ENCODE data around the gene FHOD3.
A peak's percentile ranks its signal among the peaks of the same experiment; 100 is the strongest.

The FHOD3 gene

GRCh38 chr18:36492604-36493329, 195.3 kb downstream of the FHOD3 start:
- no peak for DNase-seq
- H3K27ac Mint-ChIP-seq, result no peak overlapping the region

DNA sequence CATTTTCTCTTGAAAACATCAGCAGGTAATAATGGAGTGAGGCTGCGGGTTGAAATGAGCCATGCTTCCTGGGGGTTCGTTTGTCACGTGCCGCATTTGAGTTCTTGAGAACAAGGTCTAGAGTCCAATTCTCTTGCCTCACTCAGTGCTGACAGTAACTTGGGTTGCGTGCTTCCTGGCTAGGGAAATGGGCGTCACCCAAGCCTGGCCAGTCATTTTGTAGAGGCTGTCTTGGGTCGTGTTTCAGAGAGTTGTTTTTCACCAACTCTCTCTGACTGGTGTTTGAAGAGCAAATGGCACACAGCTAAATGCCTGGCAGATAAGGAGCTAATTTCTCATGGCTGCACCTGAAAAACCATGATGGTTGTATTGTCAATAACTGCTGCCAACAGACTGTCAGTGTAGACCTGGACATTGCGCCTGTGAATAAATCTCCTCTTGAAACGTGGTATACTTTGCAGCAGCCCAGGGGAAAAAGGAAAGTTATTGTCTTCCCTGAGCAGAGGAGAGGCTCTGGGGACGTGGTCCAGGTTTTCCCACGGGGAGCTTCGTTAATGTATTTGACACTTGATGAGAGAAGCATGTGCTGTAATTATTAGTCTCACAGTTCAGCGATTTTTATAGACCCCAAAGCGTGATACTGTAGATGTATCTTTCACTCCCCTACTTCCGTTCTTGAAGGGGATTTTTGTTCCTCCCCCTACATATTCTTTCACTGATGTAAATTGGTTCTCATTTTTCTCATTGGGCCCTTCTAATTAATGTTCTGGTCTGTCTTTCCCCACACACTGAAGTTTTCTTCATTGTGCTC, 196.0 kb downstream of the FHOD3 start:
- no peak overlapping the region for H3K4me3 Mint-ChIP-seq
- peaks cover 49% of the 10 kb centered on the region for H3K27me3 Mint-ChIP-seq
- no peaks in the 10 kb centered on the region for H3K9me3 Mint-ChIP-seq
- DNase-seq (no peak), ATAC-seq (no peak)
- H3K27ac Mint-ChIP-seq, result no peak overlapping the region
- no peaks in the 10 kb centered on the region for H3K4me1 Mint-ChIP-seq

More at GRCh38 chr18:36492604-36493329, 195.3 kb downstream of the FHOD3 start:
- Mint-ChIP-seq H3K4me3 (no peak overlapping the region), H3K9me3 (no peaks in the 10 kb centered on the region), H3K4me1 (no peaks in the 10 kb centered on the region), H3K27me3 (peaks cover 47% of the 10 kb centered on the region)
- no peak for ATAC-seq

DNA sequence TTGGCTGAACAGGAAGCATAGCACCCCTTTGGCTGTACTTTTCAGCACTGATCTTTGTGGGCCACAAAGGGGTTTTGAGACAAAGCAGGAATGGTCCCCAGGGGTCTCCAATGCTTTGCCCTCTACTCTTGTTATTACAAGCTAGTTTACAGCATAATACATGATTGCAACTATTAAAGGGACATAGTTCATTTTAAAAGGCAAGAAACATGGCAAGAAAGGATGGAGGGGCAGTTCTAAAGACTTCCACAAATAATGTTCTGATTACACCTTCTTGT, 196.6 kb downstream of the FHOD3 start:
- no peak overlapping the region for H3K4me3 Mint-ChIP-seq
- no peak for ATAC-seq
- DNase-seq, result no peak
- H3K27me3 Mint-ChIP-seq, result peaks cover 44% of the 10 kb centered on the region
- no peak overlapping the region for H3K27ac Mint-ChIP-seq
- H3K4me1 Mint-ChIP-seq, result no peaks in the 10 kb centered on the region
- H3K9me3 Mint-ChIP-seq, result no peaks in the 10 kb centered on the region

- Mint-ChIP-seq H3K9me3 (no peaks in the 10 kb centered on the region), H3K4me3 (no peak overlapping the region), H3K27ac (no peak overlapping the region)
Measured at GRCh38 chr18:36496022-36496421, 198.5 kb downstream of the FHOD3 start.

DNA sequence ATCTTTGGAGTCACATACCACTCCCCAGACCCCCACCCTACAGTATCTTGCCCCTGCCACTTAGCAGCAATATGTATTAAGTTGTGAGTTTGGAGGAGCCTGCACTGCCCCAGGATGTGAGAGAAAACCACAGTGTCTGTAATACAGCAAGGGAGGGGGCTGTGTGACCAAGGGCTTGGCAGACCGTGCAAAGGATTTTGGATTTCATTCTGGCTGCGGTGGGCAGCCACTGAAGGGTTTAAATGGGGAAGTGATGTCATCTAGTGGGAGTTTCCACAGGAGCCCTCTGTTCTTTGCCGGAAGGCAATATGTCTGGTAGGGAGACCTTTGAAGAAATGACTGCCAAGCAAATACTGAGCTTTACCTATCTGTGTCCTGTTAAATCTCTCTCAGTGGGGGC, 202.4 kb downstream of the FHOD3 start:
- Mint-ChIP-seq H3K9me3 (no peaks in the 10 kb centered on the region), H3K4me1 (no peaks in the 10 kb centered on the region), H3K4me3 (no peak overlapping the region), H3K27me3 (peaks cover 15% of the 10 kb centered on the region), H3K27ac (no peak overlapping the region)
- ATAC-seq (peak; percentile 84), DNase-seq (peak in 1 of 2 donors; percentile 34)

More at GRCh38 chr18:36496022-36496421, 198.5 kb downstream of the FHOD3 start:
- H3K4me1 Mint-ChIP-seq, result no peaks in the 10 kb centered on the region
- DNase-seq, result peak in 1 of 2 donors; percentile 5
- peaks cover 35% of the 10 kb centered on the region for H3K27me3 Mint-ChIP-seq
- peak; percentile 68 for ATAC-seq

- peaks cover 14% of the 10 kb centered on the region for H3K27me3 Mint-ChIP-seq
- no peak overlapping the region for H3K4me3 Mint-ChIP-seq
- DNase-seq (no peak), ATAC-seq (no peak)
- H3K9me3 Mint-ChIP-seq, result no peaks in the 10 kb centered on the region
- H3K27ac Mint-ChIP-seq, result no peak overlapping the region
- H3K4me1 Mint-ChIP-seq, result no peaks in the 10 kb centered on the region
Measured at GRCh38 chr18:36501100-36501499, 203.6 kb downstream of the FHOD3 start.

- ATAC-seq (no peak), DNase-seq (no peak)
- Mint-ChIP-seq H3K9me3 (no peaks in the 10 kb centered on the region), H3K27ac (no peak overlapping the region), H3K4me1 (no peaks in the 10 kb centered on the region), H3K4me3 (no peak overlapping the region), H3K27me3 (no peaks in the 10 kb centered on the region)
Measured at GRCh38 chr18:36503477-36503876, 206.0 kb downstream of the FHOD3 start.

DNA sequence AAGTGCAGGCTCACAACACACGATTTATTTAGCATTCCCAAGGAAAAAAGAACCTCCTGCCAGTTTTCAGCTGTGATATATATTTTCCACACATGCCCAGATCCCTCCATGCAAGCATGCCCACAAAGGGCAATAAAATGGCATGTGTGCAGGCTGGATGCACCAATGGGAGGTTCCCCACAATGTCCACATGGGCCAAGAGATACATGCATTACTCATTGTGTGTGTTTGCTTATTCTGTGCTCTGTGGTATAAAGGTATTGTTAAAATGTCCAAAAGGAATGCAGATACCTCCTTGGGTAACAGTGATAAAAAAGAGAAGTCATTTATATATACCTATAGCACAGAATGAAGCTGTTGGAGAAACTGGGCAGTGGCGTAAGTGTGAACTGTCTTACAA, 207.4 kb downstream of the FHOD3 start:
- no peak overlapping the region for H3K27ac Mint-ChIP-seq
- H3K4me3 Mint-ChIP-seq, result no peak overlapping the region
- no peaks in the 10 kb centered on the region for H3K9me3 Mint-ChIP-seq
- H3K4me1 Mint-ChIP-seq, result no peaks in the 10 kb centered on the region
- DNase-seq, result no peak
- ATAC-seq, result no peak
- no peaks in the 10 kb centered on the region for H3K27me3 Mint-ChIP-seq

DNA sequence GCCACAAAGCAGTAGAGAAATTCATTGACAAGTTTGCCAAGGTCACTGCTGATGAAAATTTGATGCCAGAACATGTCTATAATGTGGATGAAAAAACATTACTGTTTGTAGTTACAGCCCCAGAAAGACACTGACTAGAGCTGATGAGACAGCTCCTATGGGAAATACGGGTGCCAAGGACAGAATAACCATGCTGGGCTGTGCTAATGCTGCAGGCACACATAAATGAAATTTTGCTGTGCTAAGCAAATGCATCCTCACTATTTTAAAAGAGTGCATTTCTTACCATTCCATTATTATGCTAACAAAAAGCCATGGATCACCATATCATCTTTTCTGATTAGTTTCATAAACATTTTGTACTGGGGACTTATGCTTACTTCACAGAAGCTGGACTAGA, 208.2 kb downstream of the FHOD3 start:
- Mint-ChIP-seq H3K27me3 (no peaks in the 10 kb centered on the region), H3K27ac (no peak overlapping the region), H3K4me3 (no peak overlapping the region), H3K9me3 (no peaks in the 10 kb centered on the region), H3K4me1 (no peaks in the 10 kb centered on the region)
- DNase-seq (no peak), ATAC-seq (no peak)

- Mint-ChIP-seq H3K27ac (no peak overlapping the region), H3K4me3 (no peak overlapping the region), H3K4me1 (no peaks in the 10 kb centered on the region), H3K27me3 (no peaks in the 10 kb centered on the region), H3K9me3 (no peaks in the 10 kb centered on the region)
- ATAC-seq (no peak), DNase-seq (no peak)
Measured at GRCh38 chr18:36509646-36510197, 212.2 kb downstream of the FHOD3 start.

- no peak for ATAC-seq
Measured at GRCh38 chr18:36511791-36512352, 214.4 kb downstream of the FHOD3 start.

GRCh38 chr18:36513556-36513955, 216.0 kb downstream of the FHOD3 start:
- Mint-ChIP-seq H3K27me3 (peaks cover 14% of the 10 kb centered on the region), H3K27ac (no peak overlapping the region), H3K9me3 (no peaks in the 10 kb centered on the region), H3K4me3 (no peak overlapping the region), H3K4me1 (no peaks in the 10 kb centered on the region)
- ATAC-seq (no peak), DNase-seq (no peak)

More at GRCh38 chr18:36511791-36512352, 214.4 kb downstream of the FHOD3 start:
- Mint-ChIP-seq H3K27ac (no peak overlapping the region), H3K4me1 (no peaks in the 10 kb centered on the region), H3K4me3 (no peak overlapping the region), H3K9me3 (no peaks in the 10 kb centered on the region), H3K27me3 (peaks cover 14% of the 10 kb centered on the region)
- no peak for DNase-seq

DNA sequence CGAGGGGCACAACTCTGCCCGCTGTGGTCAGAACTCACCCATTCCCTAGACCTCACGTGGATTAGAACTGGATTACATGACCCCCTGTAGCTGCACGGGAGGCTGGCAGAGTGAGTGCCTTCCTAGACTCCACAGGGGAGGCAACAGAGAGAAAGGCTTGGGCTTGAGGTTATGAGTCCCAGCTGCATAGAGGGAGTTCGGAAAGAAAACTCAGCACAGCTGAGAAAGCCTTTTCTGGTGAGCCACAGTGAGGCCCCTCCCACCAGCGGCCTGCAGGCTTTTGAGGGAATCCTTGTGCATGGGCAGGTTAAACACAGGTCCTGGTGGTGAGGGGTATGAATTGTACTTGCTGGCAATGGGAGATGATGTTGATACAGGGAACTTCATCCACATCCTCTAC, 217.3 kb downstream of the FHOD3 start:
- no peak for ATAC-seq
- no peaks in the 10 kb centered on the region for H3K9me3 Mint-ChIP-seq
- H3K27me3 Mint-ChIP-seq, result peaks cover 14% of the 10 kb centered on the region
- no peaks in the 10 kb centered on the region for H3K4me1 Mint-ChIP-seq
- no peak overlapping the region for H3K4me3 Mint-ChIP-seq
- no peak overlapping the region for H3K27ac Mint-ChIP-seq
- no peak for DNase-seq

DNA sequence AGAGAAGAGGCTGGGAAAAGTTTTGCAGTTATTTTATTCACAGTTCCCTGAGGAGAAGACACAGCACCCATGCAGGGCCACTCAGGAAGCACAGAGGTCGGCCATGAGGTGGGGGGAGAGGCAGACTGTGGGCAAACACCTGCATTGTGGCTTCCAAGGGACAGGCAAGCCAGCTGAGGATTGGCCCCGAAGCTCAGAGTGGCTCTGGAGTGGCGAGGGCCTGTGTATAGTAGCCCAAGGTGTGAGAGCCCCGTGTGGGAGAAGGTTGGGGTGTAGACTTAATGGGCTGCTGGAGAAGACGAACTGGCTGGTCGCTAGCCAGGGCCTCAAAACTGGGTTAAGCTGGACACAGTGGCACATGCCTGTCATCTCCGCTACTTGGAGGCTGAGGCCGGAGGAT, 218.7 kb downstream of the FHOD3 start:
- ATAC-seq (no peak), DNase-seq (no peak)
- Mint-ChIP-seq H3K27me3 (peaks cover 14% of the 10 kb centered on the region), H3K27ac (no peak overlapping the region), H3K4me1 (no peaks in the 10 kb centered on the region), H3K9me3 (no peaks in the 10 kb centered on the region), H3K4me3 (no peak overlapping the region)

DNA sequence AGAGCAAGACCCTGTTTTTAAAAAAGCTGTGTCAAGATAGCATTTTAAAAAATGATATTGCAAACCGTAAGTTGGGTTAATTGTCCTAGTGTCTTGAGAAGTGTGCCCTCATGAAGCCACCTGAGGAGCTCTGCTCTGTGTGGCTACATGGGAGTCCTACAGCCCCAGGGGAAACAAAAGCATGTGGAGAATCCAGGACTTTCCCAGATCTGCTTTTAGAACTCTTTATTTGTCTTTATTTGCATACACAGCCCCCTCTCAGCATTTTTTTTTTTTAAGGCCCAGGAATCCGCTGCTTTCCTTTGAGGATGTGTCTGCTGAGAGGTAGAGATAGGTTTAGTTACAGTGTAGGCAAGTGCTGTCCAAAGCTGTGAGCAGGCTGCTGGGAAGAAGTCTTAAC, 219.2 kb downstream of the FHOD3 start:
- peaks cover 18% of the 10 kb centered on the region for H3K27me3 Mint-ChIP-seq
- no peaks in the 10 kb centered on the region for H3K9me3 Mint-ChIP-seq
- no peak for ATAC-seq
- no peak overlapping the region for H3K4me3 Mint-ChIP-seq
- H3K27ac Mint-ChIP-seq, result no peak overlapping the region
- no peaks in the 10 kb centered on the region for H3K4me1 Mint-ChIP-seq
- DNase-seq, result no peak

- H3K27ac Mint-ChIP-seq, result no peak overlapping the region
- no peaks in the 10 kb centered on the region for H3K9me3 Mint-ChIP-seq
- no peak for DNase-seq
- H3K4me1 Mint-ChIP-seq, result no peaks in the 10 kb centered on the region
- H3K4me3 Mint-ChIP-seq, result no peak overlapping the region
- peaks cover 21% of the 10 kb centered on the region for H3K27me3 Mint-ChIP-seq
- ATAC-seq, result peak; percentile 18
Measured at GRCh38 chr18:36518839-36519238, 221.3 kb downstream of the FHOD3 start.

Data from stimulated activated naive CD8-positive, alpha-beta T cell treated with anti-CD3 and anti-CD28 coated beads, Interleukin-15, amount 100 ng/mL, for 72 hours (primary cell).